Measurements from ENCODE around the gene ATP13A4.

Gene ATP13A4

DNA sequence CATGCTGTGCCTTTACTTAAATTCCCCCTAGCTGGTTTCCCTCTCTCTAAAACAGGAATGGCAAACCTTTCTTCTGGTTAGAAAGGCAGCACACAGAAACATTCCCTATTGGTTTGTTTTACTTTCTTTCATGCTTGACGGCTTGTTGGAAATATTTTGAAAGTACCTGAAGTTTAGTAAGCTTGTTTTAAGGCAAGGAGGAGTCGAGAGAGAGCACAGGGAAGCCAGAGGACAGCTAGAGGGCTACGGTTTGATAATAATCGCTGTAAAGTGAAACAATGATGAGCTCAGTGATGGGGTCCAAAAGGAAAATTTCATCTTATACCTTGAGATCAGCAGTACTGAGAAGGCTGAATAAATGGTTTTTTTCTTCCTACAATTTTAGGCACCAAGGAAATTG lies 64.1 kb downstream of the ATP13A4 start:
- no peak overlapping the region for H3K9ac ChIP-seq (ENCODE audit: low read length)
- no peaks in the 10 kb centered on the region for H3K4me1 ChIP-seq (ENCODE audit: control insufficient read depth, low read depth, low read length)
- no peak overlapping the region for H3K4me3 ChIP-seq (ENCODE audit: low read length)
- H3K9me3 ChIP-seq (ENCODE audit: control insufficient read depth, low read depth, low read length), result no peaks in the 10 kb centered on the region
- no peaks in the 10 kb centered on the region for H3K36me3 ChIP-seq (ENCODE audit: control insufficient read depth, low read depth, low read length)
- H3K27me3 ChIP-seq (ENCODE audit: control insufficient read depth, insufficient read depth, low read length), result no peaks in the 10 kb centered on the region
- no peak overlapping the region for H3K27ac ChIP-seq (ENCODE audit: low read length)

DNA sequence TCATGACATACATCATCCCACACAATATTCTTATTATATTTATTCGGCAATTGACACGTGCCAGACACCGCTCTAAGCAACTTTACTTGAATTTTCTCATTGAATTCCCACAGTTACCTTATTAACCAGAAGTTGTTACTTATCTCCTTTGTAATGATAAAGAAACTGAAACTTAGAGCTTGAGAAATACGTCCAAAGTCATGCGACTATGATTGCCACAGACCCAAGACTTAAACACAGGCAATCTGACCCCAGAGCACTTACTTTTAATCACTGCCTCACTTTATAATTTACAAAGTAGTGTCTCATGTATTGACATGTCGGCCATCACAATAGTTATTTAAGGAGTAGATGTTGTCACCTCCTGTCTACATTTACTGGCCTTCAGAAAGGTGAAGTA lies 64.7 kb downstream of the ATP13A4 start:
- H3K36me3 ChIP-seq (ENCODE audit: control insufficient read depth, low read depth, low read length), result no peaks in the 10 kb centered on the region
- no peak overlapping the region for H3K4me3 ChIP-seq (ENCODE audit: low read length)
- no peaks in the 10 kb centered on the region for H3K9me3 ChIP-seq (ENCODE audit: control insufficient read depth, low read depth, low read length)
- no peak overlapping the region for H3K9ac ChIP-seq (ENCODE audit: low read length)
- no peaks in the 10 kb centered on the region for H3K4me1 ChIP-seq (ENCODE audit: control insufficient read depth, low read depth, low read length)
- H3K27me3 ChIP-seq (ENCODE audit: control insufficient read depth, insufficient read depth, low read length), result no peaks in the 10 kb centered on the region
- no peak overlapping the region for H3K27ac ChIP-seq (ENCODE audit: low read length)

DNA sequence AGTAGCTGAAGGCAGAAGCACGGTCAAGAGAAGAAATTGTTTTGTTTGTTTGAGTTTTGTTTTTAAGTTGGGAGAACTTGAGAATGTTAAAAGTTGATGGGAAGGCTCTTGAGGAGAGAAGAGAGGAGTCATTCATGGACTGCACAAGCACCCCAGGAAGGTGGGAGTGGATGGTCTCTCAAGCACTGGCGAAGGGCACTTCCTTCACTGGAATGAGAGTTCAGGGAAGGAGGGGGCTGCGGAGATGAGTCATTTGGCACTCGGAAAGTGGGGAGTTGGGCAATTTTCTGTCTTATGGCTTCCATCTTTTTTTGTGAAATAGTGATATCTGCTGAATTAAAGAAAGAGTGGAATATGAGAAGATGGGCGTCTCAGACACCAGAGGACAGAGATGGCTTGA lies 66.0 kb downstream of the ATP13A4 start:
- H3K9ac ChIP-seq (ENCODE audit: low read length), result no peak overlapping the region
- no peaks in the 10 kb centered on the region for H3K27me3 ChIP-seq (ENCODE audit: control insufficient read depth, insufficient read depth, low read length)
- no peaks in the 10 kb centered on the region for H3K36me3 ChIP-seq (ENCODE audit: control insufficient read depth, low read depth, low read length)
- H3K4me1 ChIP-seq (ENCODE audit: control insufficient read depth, low read depth, low read length), result no peaks in the 10 kb centered on the region
- H3K27ac ChIP-seq (ENCODE audit: low read length), result no peak overlapping the region
- H3K4me3 ChIP-seq (ENCODE audit: low read length), result no peak overlapping the region
- H3K9me3 ChIP-seq (ENCODE audit: control insufficient read depth, low read depth, low read length), result no peaks in the 10 kb centered on the region

DNA sequence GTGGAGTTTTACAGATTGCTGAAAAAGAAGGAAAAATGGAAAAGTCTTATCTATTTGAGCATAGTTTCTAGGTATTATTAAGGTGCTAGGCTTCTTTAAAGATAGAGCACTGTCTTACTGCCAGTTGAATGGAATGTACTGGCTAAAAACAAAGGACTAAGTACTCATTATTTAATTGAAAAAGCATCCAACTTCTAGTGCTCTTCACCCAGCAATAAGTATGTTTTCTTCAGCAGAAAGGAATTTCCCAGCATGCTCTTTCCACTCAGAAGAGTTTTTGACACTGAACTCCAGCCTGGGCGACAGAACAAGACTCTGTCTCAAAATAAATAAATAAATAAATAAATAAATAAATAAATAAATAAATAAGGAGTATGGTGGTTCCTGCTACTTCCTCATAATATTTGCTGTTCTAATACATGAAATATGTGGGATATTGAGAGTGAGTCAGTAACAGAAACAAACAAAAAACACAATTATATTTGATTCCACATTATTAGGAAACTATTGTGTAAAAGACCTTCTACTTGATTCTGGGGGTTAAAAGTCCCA lies 70.6 kb downstream of the ATP13A4 start:
- no peak overlapping the region for H3K27ac ChIP-seq (ENCODE audit: low read length)
- H3K9ac ChIP-seq (ENCODE audit: low read length), result no peak overlapping the region
- no peaks in the 10 kb centered on the region for H3K9me3 ChIP-seq (ENCODE audit: control insufficient read depth, low read depth, low read length)
- H3K4me1 ChIP-seq (ENCODE audit: control insufficient read depth, low read depth, low read length), result no peaks in the 10 kb centered on the region
- no peaks in the 10 kb centered on the region for H3K36me3 ChIP-seq (ENCODE audit: control insufficient read depth, low read depth, low read length)
- H3K4me3 ChIP-seq (ENCODE audit: low read length), result no peak overlapping the region
- no peaks in the 10 kb centered on the region for H3K27me3 ChIP-seq (ENCODE audit: control insufficient read depth, insufficient read depth, low read length)

DNA sequence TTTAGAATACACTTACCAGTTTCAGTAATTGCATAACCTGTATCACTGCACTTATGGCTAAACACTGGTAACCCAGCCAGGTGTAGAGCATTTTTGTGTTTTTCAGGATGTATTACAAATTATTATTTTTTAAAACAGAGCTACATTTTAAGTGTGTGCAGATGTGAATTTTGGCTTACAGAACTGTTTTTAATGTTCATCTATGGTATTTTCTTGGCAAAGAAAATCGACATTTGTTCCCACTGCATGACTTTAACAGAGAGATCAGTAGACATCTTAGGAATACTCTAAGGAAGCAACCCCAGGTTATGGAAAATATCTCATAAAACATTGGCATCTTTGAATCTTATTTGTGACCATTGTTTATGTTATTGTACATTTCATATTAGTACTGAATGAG lies 73.3 kb downstream of the ATP13A4 start:
- H3K9ac ChIP-seq (ENCODE audit: low read length), result no peak overlapping the region
- H3K9me3 ChIP-seq (ENCODE audit: control insufficient read depth, low read depth, low read length), result no peaks in the 10 kb centered on the region
- no peak overlapping the region for H3K27ac ChIP-seq (ENCODE audit: low read length)
- H3K4me1 ChIP-seq (ENCODE audit: control insufficient read depth, low read depth, low read length), result no peaks in the 10 kb centered on the region
- H3K4me3 ChIP-seq (ENCODE audit: low read length), result no peak overlapping the region
- H3K27me3 ChIP-seq (ENCODE audit: control insufficient read depth, insufficient read depth, low read length), result no peaks in the 10 kb centered on the region
- H3K36me3 ChIP-seq (ENCODE audit: control insufficient read depth, low read depth, low read length), result no peaks in the 10 kb centered on the region

DNA sequence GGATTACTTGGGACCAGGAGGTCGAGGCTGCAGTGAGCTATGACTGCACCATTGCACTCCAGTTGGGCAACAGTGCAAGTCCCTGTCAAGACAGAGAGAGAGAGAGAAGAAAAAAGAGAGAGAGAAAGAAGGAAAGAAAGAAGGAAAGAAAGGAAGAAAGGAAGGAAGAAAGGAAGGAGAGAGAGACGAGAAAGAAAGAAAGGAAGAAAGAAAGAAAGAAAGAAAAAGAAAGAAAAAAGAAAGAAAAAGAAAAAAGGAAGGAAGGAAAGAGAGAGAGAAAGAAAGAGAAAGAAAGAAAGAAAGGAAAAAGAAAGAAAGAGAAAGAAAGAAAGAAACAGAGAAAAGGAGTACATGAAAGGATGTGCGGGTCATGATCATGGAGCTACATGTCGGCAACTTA lies 80.2 kb downstream of the ATP13A4 start:
- Histone ChIP-seq H3K27me3 (ENCODE audit: control insufficient read depth, insufficient read depth, low read length) (no peaks in the 10 kb centered on the region), H3K9me3 (ENCODE audit: control insufficient read depth, low read depth, low read length) (no peaks in the 10 kb centered on the region), H3K4me3 (ENCODE audit: low read length) (no peak overlapping the region), H3K4me1 (ENCODE audit: control insufficient read depth, low read depth, low read length) (no peaks in the 10 kb centered on the region), H3K27ac (ENCODE audit: low read length) (no peak overlapping the region), H3K9ac (ENCODE audit: low read length) (no peak overlapping the region), H3K36me3 (ENCODE audit: control insufficient read depth, low read depth, low read length) (no peaks in the 10 kb centered on the region)

DNA sequence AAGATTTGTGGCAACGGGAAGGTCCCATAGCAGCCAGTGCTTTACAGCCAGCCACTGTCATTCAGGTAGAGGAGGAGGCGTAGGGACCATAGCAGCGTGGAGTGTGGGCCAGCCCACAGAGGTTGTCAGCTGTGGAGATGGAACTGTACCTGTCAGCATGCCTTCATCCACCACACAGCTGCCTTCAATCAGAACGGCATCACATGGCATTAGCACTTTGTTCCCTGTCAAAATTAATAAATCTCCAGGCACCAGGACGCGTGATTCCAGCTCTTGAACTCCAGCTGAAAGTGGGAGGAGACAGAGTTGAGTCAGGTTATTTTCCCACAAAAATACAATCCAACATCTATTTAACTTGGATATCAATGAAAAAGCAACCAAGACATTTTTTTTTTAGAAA lies 84.0 kb downstream of the ATP13A4 start:
- no peaks in the 10 kb centered on the region for H3K4me1 ChIP-seq (ENCODE audit: control insufficient read depth, low read depth, low read length)
- no peaks in the 10 kb centered on the region for H3K36me3 ChIP-seq (ENCODE audit: control insufficient read depth, low read depth, low read length)
- no peak overlapping the region for H3K27ac ChIP-seq (ENCODE audit: low read length)
- no peak overlapping the region for H3K4me3 ChIP-seq (ENCODE audit: low read length)
- no peaks in the 10 kb centered on the region for H3K27me3 ChIP-seq (ENCODE audit: control insufficient read depth, insufficient read depth, low read length)
- no peaks in the 10 kb centered on the region for H3K9me3 ChIP-seq (ENCODE audit: control insufficient read depth, low read depth, low read length)
- H3K9ac ChIP-seq (ENCODE audit: low read length), result no peak overlapping the region

DNA sequence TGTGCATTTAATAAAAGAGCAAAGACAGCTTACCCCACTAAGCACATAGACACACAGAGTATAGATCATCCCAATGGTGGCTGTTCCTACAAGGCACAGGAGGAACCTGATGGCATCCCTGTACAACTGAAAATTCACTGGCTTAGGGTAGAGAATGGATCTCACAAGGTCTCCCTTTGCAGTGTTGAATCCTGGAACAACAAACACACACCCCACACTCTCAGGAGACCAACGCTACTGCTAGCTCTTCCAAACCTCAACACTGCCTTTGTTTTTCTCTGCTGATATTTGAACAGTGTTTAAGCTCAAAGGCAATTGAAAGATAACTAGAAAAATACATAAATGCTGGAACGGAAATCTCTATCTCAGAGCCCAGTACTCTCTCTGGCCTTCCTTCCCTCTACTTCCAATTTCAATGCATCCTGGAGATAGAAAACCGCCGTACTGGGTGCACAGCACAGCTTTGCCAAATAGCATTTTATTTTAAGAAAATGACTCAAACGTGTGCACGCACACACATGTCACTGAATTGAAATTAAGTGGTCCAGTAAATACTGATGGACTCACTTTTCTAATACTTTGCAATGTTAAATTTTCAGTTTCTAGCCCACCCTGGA lies 88.6 kb downstream of the ATP13A4 start:
- Histone ChIP-seq H3K27me3 (ENCODE audit: control insufficient read depth, insufficient read depth, low read length) (no peaks in the 10 kb centered on the region), H3K4me1 (ENCODE audit: control insufficient read depth, low read depth, low read length) (no peaks in the 10 kb centered on the region), H3K36me3 (ENCODE audit: control insufficient read depth, low read depth, low read length) (no peaks in the 10 kb centered on the region), H3K9me3 (ENCODE audit: control insufficient read depth, low read depth, low read length) (no peaks in the 10 kb centered on the region), H3K4me3 (ENCODE audit: low read length) (no peak overlapping the region), H3K9ac (ENCODE audit: low read length) (no peak overlapping the region), H3K27ac (ENCODE audit: low read length) (no peak overlapping the region)

DNA sequence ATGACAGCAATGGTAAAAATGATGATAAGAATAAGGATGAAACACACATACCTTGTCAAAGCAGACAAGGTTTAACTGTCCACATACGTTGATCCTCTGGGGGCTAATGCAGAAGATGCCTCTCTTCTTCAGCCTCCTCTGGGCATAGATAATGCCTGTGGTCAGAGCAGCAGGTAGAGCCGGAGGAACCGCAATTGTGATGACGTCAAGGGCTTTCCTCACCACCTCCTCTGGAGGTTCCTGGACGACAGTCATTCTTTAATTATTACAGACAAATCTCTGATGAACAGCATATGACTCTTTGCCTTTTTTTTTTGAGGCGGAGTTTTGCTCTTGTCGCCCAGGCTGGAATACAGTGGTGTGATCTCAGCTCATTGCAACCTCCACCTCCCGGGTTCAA lies 89.8 kb downstream of the ATP13A4 start:
- Histone ChIP-seq H3K9ac (ENCODE audit: low read length) (no peak overlapping the region), H3K4me3 (ENCODE audit: low read length) (no peak overlapping the region), H3K36me3 (ENCODE audit: control insufficient read depth, low read depth, low read length) (no peaks in the 10 kb centered on the region), H3K9me3 (ENCODE audit: control insufficient read depth, low read depth, low read length) (no peaks in the 10 kb centered on the region), H3K27me3 (ENCODE audit: control insufficient read depth, insufficient read depth, low read length) (no peaks in the 10 kb centered on the region), H3K27ac (ENCODE audit: low read length) (no peak overlapping the region), H3K4me1 (ENCODE audit: control insufficient read depth, low read depth, low read length) (no peaks in the 10 kb centered on the region)

DNA sequence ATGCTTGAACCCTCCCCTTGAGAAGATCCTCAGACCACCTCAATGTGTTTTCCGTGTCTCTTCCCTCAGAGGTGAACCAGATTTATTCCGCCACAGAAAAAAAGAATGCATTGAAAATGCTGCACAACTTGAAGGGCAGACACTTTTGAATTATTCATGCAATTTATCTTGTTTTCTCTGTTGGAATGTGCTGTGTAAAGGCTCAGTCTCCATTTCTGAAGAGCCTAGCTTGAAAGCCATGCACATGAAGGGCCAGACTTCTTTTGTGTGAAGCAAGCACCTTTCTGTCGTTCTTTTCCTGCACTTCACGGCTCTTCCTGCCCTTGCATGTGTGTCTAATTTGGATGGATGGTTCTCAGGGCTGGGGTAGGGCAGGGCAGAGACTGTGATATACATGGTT lies 97.2 kb downstream of the ATP13A4 start:
- H3K4me3 ChIP-seq (ENCODE audit: low read length), result no peak overlapping the region
- no peak overlapping the region for H3K9ac ChIP-seq (ENCODE audit: low read length)
- H3K27ac ChIP-seq (ENCODE audit: low read length), result no peak overlapping the region
- H3K4me1 ChIP-seq (ENCODE audit: control insufficient read depth, low read depth, low read length), result no peaks in the 10 kb centered on the region
- no peaks in the 10 kb centered on the region for H3K27me3 ChIP-seq (ENCODE audit: control insufficient read depth, insufficient read depth, low read length)
- H3K36me3 ChIP-seq (ENCODE audit: control insufficient read depth, low read depth, low read length), result no peaks in the 10 kb centered on the region
- H3K9me3 ChIP-seq (ENCODE audit: control insufficient read depth, low read depth, low read length), result no peaks in the 10 kb centered on the region

DNA sequence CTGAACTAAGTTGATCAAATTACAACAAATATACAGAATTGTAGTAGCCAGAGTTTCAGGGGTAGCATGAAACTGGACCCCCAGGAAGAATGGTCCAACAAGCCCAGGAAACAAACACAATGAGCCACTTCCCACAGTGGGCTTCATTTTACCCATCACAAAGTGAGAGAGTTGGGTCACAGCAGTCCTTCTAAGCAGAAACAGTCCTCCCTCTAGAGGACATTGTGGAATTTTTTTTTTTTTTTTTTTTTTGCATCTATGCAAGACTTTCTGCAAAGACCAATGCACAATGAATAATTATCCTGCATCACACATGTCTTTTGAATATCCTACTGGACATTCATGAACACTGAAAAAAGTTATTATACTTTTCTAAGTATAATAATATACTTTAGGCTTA lies 102.4 kb downstream of the ATP13A4 start:
- H3K4me3 ChIP-seq (ENCODE audit: low read length), result no peak overlapping the region
- H3K9ac ChIP-seq (ENCODE audit: low read length), result no peak overlapping the region
- peaks cover 4% of the 10 kb centered on the region for H3K4me1 ChIP-seq (ENCODE audit: control insufficient read depth, low read depth, low read length)
- H3K36me3 ChIP-seq (ENCODE audit: control insufficient read depth, low read depth, low read length), result no peaks in the 10 kb centered on the region
- no peaks in the 10 kb centered on the region for H3K9me3 ChIP-seq (ENCODE audit: control insufficient read depth, low read depth, low read length)
- no peaks in the 10 kb centered on the region for H3K27me3 ChIP-seq (ENCODE audit: control insufficient read depth, insufficient read depth, low read length)
- no peak overlapping the region for H3K27ac ChIP-seq (ENCODE audit: low read length)

DNA sequence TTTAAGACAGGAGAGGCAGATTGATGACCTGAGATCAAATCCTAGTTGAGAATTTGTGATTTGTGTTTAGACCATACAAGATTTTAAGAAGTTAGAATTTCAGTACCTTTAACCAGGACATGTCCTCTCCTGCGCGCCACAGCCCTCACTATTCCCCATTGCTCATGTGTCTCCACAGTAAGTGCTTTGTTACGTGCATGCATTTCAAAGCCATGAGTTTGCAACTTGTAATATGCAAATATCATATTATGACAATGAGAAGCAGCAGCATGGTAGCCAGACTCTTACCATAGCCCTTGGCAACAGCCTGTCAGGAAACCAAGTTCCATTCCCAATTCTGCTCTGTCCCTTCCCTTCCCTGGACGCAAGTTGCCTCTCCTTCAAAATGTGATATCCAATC lies 102.8 kb downstream of the ATP13A4 start:
- Histone ChIP-seq H3K9ac (ENCODE audit: low read length) (no peak overlapping the region), H3K4me1 (ENCODE audit: control insufficient read depth, low read depth, low read length) (peaks cover 4% of the 10 kb centered on the region), H3K4me3 (ENCODE audit: low read length) (no peak overlapping the region), H3K27ac (ENCODE audit: low read length) (no peak overlapping the region), H3K27me3 (ENCODE audit: control insufficient read depth, insufficient read depth, low read length) (no peaks in the 10 kb centered on the region), H3K36me3 (ENCODE audit: control insufficient read depth, low read depth, low read length) (no peaks in the 10 kb centered on the region), H3K9me3 (ENCODE audit: control insufficient read depth, low read depth, low read length) (no peaks in the 10 kb centered on the region)

All from iPS-18a (cell line).